Measurements from ENCODE around the gene SLC25A11.

SLC25A11 gene

DNA sequence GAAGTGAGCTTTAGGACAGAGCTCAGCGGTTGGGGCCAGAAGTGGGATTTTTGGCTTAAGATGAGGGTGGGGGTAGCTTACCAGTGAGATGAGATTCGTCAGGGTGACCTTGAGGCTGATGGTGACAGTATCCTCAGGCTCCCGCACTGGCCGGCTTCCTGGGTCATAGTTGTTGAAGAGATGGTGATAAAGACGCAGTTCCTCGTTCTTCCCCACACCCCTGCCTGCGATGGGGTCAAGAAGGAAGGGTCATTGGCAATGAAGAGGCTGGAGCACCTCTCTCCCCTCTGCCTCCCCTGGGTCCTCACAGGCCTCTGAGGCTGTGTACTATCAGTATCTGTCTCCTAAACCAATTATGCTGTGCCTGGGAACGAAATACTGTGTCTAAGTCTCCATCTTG is 37.3 kb downstream of the SLC25A11 start:
- TF ChIP-seq, protein P1, sequence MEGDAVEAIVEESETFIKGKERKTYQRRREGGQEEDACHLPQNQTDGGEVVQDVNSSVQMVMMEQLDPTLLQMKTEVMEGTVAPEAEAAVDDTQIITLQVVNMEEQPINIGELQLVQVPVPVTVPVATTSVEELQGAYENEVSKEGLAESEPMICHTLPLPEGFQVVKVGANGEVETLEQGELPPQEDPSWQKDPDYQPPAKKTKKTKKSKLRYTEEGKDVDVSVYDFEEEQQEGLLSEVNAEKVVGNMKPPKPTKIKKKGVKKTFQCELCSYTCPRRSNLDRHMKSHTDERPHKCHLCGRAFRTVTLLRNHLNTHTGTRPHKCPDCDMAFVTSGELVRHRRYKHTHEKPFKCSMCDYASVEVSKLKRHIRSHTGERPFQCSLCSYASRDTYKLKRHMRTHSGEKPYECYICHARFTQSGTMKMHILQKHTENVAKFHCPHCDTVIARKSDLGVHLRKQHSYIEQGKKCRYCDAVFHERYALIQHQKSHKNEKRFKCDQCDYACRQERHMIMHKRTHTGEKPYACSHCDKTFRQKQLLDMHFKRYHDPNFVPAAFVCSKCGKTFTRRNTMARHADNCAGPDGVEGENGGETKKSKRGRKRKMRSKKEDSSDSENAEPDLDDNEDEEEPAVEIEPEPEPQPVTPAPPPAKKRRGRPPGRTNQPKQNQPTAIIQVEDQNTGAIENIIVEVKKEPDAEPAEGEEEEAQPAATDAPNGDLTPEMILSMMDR (conservative IDR thresholded peaks at IDR 0.05; ENCODE audit: low read depth, low read length), result no peak
- DNase-seq (ENCODE audit: low read depth), result no peak
- H3K4me3 ChIP-seq (ENCODE audit: low read depth, low read length), result no peak overlapping the region

DNA sequence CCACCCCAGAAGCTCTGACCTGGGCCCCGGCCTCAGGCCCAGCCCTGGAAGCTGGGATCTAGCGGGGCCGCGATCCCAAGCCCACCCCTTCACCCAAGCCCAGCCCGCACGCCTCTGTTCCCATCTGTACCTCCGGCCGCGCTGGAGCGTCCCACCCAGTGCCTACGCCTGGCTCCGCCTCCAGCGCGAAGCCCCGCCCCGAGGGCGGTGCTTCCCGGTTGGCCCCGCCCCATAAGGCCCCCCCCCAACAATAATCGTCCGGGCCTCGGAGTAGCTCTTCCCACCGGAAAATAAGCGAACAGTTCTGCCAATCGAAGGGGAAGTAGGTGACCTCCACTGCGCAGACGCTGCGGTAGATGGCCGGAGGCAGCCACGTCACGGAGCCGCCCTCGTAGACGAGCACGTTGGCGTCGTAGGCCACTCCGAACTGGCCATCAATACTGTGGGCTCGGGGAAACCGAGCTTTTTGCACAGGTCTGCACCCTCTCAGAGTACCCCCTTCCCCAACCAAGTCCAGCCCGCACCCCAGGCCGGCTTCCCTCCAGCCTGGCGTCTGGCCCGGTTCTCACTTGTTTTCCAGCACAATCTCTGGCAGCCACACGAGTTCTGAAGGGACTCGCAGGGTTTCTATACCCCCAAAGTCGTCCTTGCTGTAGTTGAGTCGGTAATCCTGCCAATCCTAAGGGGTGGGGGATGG is 38.0 kb downstream of the SLC25A11 start:
- no peak for DNase-seq (ENCODE audit: low read depth)
- no peak overlapping the region for H3K4me3 ChIP-seq (ENCODE audit: low read depth, low read length)
- TF ChIP-seq, protein P1 (conservative IDR thresholded peaks at IDR 0.05; ENCODE audit: low read depth, low read length), result no peak

DNA sequence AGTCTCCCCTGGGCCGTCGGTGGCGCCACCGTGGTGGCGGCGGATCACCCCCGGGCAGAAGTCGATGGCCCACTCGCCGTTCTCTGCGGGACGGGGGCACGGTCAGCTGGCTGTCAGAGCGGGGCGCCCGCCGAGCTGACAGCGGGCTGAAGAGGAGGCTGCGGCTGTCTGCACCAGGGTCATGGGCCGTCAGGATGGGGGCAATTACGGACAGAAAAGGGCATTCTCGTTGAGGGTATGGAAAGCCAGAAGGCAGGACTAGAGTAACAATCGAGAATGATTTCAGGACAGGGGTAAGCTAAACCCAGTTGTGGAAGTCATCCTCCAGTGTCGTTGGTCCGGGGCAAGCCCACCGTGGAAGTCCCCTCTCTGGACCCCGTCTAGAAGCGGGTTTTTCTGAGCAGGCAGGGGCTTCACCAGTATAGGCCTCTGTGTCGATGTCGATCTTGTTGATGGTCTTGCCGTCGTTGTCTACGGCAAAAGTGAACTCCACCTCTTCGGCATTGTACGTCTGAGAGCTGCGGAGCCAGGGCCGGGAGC is 38.7 kb downstream of the SLC25A11 start:
- H3K4me3 ChIP-seq (ENCODE audit: low read depth, low read length), result peak overlapping the region; percentile 20
- TF ChIP-seq, protein P1 (conservative IDR thresholded peaks at IDR 0.05; ENCODE audit: low read depth, low read length), result no peak
- no peak for DNase-seq (ENCODE audit: low read depth)

DNA sequence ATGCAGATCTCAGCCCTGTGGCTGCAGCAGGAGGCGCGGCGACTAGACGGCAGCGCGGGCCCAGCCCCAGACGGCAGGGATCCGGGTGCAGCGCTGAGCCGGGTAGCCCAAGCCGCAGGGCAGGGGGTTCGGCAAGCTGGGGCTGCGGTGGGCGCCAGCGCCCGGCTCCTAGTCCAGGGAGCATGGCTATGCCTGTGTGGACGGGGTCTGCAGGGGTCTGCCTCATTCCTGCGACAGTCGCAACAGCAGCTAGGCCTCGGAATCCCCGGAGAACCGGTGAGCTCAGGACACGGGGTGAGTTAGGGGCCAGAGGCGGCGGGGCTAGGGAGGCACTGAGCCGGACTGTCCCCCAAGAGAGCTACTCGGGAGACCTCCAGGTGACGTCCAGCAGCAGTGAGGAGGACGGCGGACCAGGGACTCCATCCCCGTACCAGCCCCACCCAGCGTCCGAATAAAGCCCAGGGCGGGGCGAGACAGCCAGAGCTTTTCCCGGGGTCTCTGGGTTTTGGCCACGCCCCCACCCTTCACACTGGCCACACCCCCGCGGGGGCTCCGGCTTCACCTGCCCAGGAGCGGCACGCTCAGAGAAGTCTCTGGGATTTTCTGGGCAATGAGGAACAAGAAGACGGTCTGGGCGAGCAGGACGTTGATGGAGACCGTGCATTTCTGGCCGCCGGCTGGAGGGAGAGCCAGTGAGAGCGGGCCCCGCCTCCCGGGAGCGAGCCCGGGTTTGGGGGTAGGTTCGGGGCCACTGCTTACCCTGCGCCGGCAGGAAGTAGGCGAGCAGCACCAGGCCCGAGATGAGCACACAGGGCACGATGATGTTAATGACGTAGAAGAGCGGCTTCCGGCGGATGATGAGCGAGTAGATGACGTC is 39.4 kb downstream of the SLC25A11 start:
- peak overlapping the region; percentile 56 for H3K4me3 ChIP-seq (ENCODE audit: low read depth, low read length)
- DNase-seq (ENCODE audit: low read depth), result no peak
- TF ChIP-seq, protein P1 (conservative IDR thresholded peaks at IDR 0.05; ENCODE audit: low read depth, low read length), result no peak

DNA sequence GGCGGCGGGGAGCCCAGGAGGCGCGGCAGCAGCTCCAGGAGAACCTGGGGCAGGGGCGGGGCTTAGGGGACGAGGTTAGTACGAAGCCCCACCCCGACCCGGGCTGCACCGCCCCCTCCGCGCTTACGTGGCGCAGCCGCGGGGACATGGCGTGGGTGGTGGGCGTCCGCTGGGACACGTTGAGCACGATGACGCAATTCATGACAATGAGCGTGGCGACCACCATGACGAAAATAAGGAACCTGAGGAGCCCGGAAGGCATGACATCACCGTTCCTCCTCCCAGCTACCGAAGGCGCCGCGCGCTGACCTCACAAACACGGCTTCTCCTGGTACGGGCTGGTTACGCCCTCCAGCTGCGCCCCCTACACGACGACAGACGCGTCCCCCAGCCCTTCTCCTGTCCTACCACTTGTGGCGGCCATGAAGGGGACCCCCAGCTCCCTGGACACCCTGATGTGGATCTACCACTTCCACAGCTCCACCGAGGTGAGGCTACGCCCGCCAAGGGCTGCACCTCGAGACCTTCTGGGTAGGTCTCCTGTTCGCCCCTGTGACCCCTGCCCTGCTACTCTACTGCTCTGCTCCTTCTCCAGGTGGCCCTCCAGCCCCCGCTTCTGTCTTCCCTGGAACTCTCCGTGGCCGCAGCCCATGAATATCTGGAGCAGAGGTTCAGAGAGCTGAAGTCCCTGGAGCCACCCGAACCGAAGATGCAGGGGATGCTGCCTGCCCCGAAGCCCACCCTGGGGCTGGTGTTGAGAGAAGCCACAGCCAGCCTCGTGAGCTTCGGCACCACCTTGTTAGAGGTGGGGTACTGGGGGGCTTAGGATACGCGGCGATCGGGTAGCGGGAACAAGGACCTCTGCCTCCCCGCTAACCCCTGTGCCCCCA is 40.3 kb downstream of the SLC25A11 start, which contains the start of gene C17orf107:
TSS of gene C17orf107 (plus strand) at position 196 of the 890 bp plus-strand sequence. CDS start at position 423, 227 bp downstream.
- DNase-seq (ENCODE audit: low read depth), result peak; percentile 61
- TF ChIP-seq, protein P1 (conservative IDR thresholded peaks at IDR 0.05; ENCODE audit: low read depth, low read length), result no peak
- H3K4me3 ChIP-seq (ENCODE audit: low read depth, low read length), result peak within 1 kb of the TSS; percentile 56

DNA sequence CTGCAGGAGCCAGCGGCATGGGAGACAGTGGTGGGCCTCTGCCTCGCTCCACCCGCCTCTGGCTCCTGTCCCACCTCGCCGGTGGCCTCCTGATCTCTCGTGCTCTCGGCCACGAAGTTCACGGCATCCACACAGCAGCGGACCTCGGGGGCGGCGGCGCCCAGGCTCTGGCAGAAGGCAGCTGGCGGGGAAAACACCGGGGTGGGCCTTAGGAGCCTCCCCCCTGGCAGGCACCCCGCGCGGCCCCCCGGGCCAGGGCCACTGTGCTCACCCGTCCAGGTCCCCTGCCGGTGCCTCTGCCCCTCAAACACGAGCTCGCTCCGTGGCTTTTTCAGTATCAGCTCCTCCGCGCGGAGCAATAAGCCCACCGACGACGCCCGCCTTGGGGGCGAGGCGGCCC is 40.9 kb downstream of the SLC25A11 start:
- peak overlapping the region; percentile 56 for H3K4me3 ChIP-seq (ENCODE audit: low read depth, low read length)
- TF ChIP-seq, protein P1 (conservative IDR thresholded peaks at IDR 0.05; ENCODE audit: low read depth, low read length), result no peak
- DNase-seq (ENCODE audit: low read depth), result no peak

All from choroid plexus epithelial cell (primary cell).